NCI-H1092 (cell line): ENCODE data around the gene LRRN4.

ENCODE experiments used
- DNase-seq: peaks from one replicate; lab custom pipeline; 2025; lab: John Stamatoyannopoulos, UW

The LRRN4 gene

DNA sequence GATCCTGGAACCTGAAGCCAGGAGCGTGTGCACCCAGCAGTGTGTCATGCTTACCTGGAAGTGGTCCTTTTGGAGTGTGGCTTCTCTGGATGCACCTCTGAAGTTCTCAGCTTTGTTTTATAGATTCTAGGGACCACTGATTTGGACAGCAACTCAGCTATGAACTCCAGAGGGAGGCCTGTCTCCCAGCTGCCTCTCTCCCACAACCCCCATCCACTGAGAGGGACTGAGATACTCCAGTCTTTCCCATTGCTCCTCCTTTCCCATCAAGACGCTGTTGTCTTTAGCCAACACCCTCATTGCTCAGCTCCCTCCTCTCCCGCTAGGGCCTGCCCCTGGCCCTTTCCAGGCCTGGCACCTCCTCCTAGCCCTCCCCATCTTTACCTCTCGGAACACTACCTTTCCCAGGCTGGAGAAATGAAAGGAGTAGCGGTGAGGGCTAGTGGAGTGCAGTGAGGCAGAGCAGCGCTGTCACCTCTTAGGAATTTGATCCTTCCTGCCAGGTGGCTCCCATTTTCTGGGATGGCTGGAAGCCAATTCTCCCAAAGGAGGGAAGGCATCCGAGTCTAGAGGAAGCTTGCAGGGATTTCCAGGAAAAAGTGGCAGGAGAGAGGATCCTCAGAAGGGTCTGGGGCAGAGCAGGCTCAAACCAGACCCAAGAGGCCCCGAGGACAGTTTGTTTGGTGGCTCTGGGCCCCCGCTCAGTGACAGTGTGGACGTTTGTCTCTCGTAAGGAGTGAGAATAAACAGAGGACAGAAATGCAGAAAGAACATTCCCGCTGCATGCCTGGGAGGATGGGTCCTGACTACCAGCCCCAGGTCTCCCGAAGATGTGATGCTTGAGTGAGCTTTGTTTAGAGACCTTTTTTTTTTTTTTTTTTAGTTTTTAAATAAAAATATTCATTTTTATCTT is at the start of gene LRRN4:
Gene LRRN4, minus strand, starts transcription at position 285 of the 913 bp plus-strand sequence. CDS start 1,261 bp downstream, outside the sequence.
- DNase-seq: peak; percentile 25

DNA sequence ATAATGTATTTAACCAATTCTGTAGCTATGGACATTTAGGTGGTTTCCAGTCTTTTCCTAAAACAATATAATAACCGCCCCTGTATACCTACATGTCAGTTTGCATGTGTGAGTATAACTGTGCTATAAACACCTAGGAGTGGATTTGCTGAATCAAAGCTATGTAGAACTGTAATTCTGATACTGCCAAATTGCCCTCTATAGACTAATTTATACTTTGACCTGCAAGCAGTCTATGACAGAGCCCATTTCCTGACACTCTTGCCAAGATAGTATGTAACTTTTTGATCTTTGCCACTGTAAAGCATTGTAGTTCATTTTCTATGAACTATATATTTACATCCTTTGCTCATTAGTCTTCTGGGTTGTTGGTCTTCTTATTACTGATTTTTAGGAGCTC is 49.4 kb upstream of the LRRN4 start:
- DNase-seq: no peak

DNA sequence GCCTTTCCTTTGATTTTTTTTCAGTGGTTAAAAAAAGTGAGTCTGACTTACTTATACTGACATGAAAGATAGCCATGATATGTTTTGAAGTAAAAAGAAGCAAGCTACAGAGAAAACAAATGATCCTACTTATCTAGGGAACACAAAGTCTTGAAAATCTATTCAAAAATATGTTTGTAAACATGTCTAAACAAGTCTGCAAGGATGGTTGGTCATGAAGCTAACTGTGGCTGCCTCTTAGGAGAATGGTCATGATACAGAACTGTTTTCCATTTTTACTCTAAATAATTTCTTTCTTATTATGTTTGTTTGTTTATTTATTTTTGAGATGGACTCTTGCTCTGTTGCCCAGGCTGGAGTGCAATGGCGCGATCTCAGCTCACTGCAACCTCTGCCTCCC is 47.5 kb upstream of the LRRN4 start:
- DNase-seq: no peak

DNA sequence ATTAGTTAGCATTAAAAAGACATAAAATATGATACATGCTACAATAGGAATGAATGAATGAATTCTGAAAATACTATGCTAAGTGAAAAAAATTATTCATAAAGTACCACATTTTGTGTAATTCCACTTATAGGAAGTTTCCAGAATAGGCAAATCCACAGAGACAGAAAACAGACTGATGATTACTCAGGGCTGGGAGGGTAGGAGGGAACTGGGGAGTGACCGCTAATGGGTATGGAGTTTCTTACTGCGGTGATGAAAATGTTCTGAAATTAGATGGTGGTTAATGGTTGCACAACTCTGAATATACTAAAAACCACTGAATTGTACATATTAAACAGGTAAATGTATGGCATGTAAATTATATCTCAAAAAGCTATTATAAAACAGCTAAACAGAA is 46.4 kb upstream of the LRRN4 start:
- DNase-seq: no peak

DNA sequence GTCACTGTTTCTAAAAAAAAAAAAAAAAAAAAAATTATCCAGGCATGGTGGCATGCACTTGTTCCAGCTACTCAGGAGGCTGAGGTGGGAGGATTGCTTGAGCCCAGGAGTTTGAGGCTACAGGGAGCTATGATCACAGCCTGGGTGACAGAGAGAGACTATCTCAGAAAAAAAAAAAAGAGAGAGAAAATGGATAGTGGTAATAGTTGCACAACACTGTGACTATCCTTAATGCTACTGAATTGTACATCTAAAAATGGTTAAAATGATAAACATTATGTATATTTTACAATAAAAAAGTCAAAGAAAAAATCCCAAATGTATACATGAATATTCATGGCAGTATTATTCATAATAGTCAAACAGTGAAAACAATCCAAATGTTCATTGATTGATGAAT is 46.0 kb upstream of the LRRN4 start:
- no peak for DNase-seq

DNA sequence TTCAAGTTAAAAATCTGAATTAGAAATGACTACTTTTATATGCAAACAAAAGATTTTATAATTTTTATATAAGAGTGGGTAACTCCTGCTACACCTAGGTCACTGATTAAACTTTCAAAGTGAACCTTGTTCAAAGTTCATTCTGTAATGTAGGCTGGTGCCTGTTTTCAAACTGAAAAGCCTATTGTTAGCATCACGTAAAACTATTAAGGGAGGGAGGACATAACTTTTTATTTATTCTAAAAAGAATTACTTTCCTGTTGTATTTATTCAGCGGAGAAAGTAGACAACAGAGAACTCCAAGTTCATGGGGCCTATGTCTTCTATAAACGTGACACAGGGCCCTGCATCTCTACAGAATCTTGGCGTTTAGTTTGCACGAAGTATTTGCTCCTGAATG is 41.5 kb upstream of the LRRN4 start:
- DNase-seq: no peak

DNA sequence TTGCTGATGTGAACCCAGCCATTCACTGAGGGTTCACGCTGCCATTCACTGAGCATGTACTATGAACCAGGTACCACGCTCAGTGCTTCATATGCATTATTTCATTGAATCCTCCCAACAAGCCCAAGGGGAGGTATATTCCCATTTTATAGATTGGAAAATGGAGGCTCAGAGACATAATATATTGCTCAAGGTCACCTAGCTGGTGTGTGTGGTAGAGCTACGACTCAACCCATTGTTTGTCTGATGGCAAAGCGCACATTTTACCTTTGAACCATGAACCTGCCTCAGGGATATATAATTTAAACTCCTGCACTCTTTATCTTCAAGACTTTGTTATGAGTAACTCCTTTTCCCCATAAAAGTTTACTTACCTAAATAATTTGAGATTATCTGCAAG is 40.7 kb upstream of the LRRN4 start:
- no peak for DNase-seq

DNA sequence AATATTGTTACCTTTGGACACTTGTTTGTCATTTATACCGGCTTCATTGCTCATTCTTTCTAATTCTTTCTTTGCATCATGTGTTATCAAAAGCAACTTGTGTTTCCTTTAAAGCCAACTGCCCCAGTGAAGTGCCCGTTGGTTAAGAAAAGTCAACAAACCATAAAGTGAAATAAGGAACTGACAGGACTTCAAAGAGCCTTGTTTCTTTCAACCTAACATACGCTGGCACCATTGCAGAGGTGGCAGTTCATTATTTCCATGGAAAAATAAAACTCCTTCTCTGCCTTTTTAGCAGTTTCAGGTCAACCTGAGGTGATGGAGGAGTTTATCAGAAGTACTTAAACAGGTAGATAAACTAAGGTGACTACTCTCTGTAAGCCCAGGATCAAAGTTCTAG is 40.2 kb upstream of the LRRN4 start:
- DNase-seq: no peak

DNA sequence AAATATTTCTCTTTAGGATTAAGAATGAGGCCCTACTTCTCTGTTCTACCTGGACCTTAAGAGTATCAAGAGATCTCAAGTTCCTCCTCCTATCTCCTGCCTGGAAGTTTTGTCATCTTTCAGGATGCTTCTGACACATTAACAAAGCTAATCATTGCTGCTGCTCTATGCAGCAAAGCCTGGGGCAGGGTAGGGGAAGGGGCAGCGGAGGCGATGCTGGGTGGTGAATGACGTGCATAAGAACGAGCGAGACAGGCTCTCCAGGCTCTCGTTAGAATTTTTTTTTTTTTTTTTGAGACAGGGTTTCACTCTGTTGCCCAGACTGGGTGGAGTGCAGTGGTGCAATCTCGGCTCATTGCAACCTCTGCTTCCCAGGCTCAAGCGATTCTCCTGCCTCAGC is 37.8 kb upstream of the LRRN4 start:
- no peak for DNase-seq

DNA sequence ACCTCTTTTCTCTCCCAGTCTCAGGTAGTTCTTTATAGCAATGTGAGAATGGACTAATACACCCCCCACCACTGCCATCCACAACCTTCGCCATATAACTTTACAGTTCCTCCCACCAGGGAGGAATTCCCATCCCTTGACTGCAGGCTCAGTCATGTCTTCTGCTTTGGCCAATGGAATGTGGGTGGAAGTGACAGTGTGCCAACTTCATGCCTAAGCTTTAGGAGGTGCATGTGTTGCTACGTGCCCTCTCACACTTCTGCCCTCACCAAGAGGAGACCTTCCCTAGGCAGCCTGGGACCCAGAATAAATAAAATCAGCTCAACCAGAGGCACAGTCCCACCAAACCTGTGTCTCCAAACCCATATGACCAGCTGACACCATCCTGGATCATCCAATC is 33.0 kb upstream of the LRRN4 start:
- no peak for DNase-seq

DNA sequence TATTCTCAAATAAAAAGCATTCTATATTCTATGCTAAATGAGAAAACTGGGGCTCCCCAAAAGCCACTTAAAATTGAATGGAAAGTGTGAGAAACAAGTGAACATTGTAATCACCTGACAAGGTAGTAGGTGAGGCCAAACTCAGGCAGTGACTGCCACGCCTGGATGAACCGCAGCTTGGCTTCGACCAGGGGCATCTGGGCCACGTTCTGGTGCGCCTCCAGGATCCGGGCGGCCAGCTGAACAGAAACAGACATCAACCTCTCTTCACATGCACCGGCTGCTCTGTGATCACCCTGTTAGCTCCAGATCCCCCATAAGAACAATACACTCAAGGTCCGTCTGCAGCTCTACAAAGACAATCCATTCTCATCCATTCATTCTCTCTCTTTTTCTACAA is 30.1 kb upstream of the LRRN4 start:
- no peak for DNase-seq

DNA sequence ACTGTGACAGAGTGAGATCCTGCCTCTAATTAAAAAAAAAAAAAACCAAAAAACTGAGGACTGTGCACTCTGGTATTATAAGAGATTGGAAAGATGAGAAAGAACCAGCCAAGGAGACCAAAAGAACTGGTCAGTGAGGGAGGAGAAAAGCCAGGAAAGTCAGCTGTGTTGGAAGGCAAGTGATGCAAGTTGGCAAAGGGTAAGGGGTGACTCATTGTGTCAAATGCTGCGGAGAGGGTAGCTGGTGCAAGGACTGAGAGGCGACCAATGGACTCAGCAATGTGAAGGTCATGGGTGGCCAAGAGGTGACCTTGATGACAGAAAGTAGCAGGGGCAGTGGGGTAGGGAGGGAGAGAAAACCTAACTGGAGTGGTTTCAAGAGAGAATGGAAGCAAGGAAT is 27.4 kb upstream of the LRRN4 start:
- no peak for DNase-seq

DNA sequence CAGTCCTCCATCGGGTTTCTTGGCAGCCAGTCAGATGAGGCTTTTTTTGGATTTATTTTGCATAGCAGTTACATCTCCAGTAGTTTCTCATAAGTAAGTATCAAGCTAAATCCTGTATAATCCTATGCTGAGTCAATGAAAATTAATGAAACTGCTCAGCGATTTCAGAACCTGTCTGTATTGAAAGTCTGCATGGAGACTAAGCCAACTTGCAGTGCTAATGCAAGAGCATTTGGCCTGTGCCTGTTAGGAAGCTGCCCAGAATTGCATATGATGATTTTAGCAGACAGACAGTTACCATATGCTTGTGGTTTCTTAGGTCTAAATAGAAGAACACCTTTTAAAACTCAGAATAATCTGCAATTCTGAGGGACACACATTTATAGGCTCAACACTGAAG is 25.2 kb upstream of the LRRN4 start:
- DNase-seq: no peak

DNA sequence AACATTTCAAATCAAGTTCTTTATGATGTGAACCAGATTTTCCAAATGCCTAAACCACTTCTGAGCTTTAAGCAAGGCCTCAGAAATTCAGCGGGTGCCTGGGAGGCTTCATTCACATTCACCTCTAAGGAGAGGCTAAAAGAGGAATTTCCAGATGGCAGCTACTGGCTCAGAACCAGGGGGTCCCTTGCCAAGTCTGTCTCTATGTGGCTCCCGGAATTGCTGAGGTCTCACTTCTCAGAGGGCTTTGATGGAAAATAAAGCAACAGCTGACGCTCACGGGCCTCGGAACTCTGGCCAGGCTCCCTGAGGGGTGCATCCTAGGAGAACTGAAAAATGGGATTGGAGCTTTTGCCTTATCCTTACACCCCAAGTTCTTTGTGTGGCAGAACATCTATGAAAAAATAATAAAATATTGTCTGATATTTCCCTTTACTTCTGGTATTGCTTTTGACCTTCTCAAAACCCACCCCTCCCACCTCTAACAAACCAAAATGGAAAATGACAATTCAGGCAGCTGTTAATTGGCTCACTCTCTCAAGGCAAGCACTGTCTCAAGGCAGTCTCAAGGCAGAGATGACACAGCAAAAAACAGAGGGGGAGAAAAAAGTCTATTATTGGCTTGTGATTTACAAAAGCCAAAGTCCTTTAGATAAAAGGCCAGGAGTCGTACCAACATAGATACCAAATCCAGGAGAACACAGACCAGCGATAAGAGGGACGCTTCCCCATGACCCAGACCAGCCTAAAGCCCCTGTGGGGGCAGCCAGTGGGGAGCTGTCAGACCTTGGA is 21.8 kb upstream of the LRRN4 start:
- no peak for DNase-seq

DNA sequence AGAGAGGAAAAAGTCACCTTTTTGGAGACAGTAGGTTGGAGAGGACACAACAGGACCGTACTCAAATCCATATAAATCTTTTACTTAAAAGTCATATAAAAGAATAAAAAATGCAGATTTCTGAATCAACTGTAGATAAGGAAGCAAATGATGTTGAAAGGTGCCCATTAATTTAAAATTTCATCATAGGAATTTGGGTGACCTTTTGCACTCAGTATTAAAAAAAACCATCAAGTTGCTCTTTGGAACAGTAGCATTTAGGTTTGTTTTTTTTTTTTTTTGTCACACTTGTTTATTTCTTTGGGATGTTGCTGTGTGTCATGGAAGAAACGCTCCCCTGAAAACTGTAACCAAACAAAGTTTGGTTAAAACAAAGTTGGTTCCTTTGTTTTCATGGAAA is 20.9 kb upstream of the LRRN4 start:
- DNase-seq: no peak

DNA sequence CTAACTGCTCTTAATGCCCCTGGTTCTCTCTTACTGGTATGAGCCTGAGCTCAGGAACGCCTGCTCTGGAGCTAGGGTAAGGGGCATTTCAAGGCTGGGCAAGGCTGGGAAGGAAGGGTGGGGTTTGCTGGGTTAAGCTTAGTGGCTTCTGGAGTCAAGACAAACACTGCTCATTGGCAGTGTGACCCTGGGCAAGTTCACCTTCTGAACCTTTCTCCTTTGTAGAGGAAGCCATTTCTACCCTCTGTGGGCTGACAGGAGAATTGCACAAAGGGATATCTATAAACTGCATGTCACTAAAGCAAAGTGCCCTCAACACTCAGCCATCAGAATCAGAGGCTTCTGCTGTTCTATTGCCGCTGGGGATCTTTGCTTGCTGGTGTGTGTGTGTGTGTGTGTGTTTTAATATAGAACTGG is 20.3 kb upstream of the LRRN4 start:
- no peak for DNase-seq

DNA sequence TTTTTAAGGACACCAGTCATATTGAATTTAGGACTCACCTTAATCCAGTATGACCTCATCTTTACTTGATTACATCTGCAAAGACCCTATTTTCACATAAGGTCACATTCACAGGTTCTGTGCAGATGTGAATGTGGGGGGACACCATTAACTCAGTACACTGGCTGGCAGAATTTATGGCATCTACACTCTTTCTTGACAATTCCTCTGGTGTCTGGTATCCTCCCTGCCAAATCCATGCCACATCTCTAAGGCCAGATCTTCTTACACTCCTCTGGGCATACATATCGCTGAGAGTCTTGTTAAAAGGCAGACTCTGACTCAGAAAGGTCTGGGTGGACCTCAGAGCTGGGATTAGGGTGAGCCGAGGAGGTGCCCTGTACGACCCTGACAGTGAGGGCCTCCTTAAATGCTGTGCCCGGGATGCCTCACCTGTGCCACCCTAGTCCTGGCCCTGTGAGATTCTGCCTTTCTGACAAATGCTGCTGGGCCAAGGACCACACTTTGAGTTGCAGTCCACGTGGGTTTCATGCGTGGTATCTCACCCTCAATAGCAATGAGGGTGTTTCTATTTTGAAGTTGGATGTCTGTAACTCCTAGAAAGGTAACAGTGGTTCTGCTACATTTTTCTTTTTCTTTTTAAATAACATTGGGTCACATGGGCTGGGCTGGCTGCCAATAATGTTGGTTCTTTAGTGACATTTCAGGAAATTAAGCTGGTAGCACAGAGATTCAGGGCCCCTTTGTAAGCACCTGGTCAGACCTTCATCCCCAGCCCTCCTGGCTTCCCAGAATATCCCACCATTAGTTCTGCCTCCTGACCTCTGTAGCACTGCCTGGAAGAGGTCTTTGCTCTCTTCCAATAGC is 17.2 kb upstream of the LRRN4 start:
- DNase-seq: no peak

DNA sequence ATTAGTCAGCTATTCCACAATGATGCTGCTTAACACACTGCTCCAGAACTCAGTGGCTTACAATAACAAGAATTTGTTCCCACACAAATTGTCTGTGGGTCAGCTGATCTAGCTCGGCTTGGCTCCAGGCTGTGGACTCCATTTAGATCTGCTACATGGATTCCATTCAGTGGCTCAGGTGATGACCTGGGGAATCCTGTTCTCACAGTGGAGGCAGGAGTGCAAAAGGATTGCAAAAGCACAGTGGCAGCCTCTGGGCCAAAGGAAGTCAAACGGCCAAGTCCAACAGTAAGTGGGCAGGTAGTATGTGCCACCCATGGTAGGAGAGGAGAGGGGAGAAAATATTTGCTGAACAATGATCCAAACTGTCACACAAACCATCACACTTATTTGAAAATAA is 15.8 kb upstream of the LRRN4 start:
- no peak for DNase-seq

DNA sequence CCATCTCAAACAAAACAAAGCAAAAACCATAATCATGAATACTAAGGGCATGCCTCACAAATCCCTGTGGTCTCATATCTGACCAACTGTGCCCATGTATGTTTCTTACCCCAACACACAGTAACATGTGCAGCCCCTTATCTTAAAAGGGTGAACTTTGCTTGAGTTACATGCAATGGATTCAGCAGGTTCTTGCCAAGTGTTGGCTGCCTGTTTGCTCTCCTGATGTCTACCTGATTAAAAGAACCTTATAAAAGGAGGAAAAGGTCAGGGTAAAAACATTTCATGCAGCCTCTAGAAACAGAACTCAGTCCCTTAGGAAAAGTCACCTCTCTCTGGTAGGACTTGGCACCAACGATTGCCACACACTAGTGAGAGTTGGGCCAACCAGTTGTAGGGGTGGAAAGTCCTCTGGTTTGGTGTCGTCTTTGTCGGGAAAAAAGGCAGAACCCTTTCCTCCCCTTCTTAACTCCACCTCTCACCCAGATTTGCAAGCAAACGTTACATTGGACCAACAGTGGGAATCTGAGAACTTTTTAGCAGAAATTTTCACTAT is 14.0 kb upstream of the LRRN4 start:
- DNase-seq: no peak

DNA sequence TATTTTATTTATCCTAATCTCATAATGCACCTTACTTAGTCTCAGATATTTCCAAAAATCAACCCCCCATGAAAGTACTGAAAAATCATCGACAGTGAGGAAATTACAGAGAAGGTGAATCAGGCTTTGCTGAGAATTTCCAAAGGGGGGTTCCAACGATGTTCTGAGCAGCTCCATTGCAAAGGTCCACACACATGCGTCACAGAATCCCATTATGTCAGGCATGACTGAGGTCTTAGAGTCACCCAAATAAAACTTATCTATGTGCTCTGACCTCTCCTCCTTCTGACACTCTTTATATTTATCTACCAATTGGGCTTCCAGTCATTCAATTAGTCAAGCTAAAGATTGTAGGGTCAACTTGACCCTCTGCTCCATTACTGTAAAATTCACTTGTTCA is 12.7 kb upstream of the LRRN4 start:
- DNase-seq: no peak

DNA sequence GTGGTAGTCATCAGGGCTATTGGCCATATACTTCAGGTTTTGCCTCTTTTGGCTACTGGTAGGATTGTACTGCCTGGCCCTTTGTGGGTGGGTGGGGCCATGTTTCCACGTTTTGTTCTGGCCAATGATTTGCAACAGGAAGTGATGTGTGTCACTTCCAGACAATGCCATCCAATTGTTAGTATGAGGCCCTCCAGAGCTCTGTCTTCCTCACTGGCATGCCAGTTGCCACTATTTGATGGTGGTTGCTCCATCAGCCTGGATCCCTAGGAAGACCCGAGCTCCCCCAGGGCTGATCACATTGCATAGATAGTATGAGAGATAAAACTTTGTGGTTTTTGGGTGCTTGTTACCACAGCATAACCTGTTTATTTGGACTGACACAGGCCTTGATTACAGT is 7.7 kb upstream of the LRRN4 start:
- DNase-seq: no peak

DNA sequence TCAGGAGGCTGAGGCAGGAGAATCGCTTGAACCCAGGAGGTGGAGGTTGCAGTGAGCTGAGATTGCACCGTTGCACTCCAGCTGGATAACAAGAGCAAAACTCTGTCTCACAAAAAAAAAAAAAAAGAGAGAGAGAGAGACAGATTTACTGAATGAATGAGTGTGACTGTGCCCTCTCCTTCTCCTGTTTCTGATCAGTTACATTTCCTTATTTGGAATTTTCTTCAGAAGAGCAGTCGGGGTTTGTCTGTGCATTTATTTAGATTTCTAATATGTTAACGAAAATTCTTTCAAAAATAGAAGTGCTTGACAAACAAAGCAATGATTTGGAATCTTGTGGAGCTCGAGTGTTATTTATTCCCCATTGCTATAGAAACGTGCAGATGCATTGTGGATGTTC is 6.4 kb upstream of the LRRN4 start:
- no peak for DNase-seq
